ENCODE data around the gene THSD7B.
"Not testable (repeated sequence)": the region's sequence is repeated elsewhere in the genome, so short reads cannot be mapped to it uniquely, and the experiment has no call there.

Gene THSD7B

DNA sequence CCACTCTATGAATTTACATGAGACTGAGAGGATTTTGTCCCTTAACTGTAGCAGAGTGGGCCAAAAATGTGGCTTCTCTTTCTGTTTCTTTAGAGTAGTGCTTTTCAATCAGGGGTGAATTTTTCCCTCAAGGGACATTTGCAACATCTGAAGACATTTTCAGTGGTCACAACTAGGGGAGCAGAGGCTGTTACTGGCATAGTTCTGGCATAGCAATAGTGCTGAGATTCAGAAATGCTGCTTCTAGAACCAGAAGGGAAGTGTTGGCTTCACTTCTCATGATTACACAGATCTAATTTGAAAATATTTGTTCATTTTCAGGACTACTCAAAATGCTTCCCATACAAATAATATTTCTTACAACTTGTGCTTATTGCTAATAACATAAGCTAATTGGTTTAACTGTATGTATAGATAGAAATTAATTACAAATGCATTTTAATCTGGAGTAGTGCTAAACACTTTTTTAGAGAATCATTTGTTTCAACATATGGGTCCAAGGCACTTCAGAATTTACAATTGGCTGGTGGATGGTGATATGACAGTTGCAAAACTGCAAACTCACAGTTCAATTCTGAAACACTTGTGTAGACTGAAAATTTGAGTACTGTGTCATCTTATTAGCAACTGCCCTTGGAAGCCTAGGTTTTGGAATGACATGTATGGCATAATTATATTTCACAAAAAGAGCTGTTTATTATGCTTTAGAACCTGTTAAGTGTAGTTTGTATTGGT is 526.7 kb downstream of the THSD7B start:
- TF ChIP-seq, protein P1, sequence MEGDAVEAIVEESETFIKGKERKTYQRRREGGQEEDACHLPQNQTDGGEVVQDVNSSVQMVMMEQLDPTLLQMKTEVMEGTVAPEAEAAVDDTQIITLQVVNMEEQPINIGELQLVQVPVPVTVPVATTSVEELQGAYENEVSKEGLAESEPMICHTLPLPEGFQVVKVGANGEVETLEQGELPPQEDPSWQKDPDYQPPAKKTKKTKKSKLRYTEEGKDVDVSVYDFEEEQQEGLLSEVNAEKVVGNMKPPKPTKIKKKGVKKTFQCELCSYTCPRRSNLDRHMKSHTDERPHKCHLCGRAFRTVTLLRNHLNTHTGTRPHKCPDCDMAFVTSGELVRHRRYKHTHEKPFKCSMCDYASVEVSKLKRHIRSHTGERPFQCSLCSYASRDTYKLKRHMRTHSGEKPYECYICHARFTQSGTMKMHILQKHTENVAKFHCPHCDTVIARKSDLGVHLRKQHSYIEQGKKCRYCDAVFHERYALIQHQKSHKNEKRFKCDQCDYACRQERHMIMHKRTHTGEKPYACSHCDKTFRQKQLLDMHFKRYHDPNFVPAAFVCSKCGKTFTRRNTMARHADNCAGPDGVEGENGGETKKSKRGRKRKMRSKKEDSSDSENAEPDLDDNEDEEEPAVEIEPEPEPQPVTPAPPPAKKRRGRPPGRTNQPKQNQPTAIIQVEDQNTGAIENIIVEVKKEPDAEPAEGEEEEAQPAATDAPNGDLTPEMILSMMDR (IDR thresholded peaks at IDR 0.05; ENCODE audit: insufficient read depth, low read length, missing control alignments), result no peak
- H3K4me3 ChIP-seq (ENCODE audit: low read depth, low read length), result no peak overlapping the region
- ChIA-PET POLR2A (no interaction called here), CTCF (no interaction called here)
- DNase-seq (ENCODE audit: low read depth, low spot score), result no peak

DNA sequence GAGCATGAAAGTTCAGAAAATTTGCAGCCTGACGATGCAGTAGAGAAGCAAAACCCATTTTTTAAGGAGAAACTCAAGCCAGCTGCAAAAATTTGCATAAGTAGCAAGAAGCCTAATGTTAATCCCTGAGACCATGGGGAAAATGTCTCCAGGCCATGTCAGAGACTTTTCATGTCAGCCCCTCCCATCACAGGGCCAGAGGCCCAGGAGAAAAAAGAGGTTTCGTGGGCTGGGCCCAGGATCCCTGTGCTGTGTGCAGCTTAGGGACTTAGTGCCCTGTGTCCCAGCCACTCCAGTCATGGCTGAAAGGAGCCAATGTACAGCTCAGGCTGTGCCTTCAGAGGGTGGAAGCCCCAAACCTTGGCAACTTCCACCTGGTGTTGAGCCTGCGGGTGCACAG is 533.0 kb downstream of the THSD7B start:
- TF ChIP-seq, protein P1 (IDR thresholded peaks at IDR 0.05; ENCODE audit: insufficient read depth, low read length, missing control alignments), result no peak
- no peak for DNase-seq (ENCODE audit: low read depth, low spot score)
- ChIA-PET CTCF (no interaction called here), POLR2A (no interaction called here)
- no peak overlapping the region for H3K4me3 ChIP-seq (ENCODE audit: low read depth, low read length)

DNA sequence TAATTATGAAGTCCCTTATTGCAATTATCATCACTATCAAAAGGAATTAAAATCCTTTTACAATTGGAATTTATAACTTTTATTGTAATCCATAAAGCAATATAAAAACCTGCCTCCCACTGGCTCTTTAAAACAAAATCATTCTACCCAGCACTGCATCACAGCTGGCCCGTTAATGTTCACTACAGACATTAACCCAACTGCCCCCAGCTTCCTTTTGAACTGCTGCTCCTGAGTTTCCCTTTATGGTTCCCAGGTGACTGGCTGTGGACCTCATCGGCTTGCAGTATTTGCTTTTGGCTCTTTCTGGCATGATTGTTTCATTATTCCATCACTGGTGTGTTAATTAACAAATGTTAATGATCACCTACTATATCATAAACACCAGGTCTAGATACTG is 535.6 kb downstream of the THSD7B start:
- TF ChIP-seq, protein P1 (IDR thresholded peaks at IDR 0.05; ENCODE audit: insufficient read depth, low read length, missing control alignments), result no peak
- CTCF ChIA-PET, result no interaction called here
- POLR2A ChIA-PET, result no interaction called here

DNA sequence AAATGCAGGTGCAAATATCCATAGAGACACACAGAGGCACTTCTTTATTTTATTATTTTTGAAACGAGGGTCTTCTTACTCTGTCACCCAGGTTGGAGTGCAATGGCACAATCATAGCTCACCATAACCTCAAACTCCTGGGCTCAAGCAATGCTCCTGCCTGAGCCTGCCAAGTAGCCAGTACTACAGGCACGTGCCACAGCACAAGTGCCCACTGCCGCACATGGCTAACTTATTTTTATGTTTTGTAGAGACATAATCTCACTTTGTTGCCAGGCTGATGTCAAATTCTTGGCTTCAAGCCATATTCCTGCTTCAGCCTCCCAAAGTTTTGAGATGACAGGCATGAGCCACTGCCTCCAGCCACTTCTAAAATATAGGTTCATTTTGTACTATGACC is 537.6 kb downstream of the THSD7B start:
- no peak overlapping the region for H3K4me3 ChIP-seq (ENCODE audit: low read depth, low read length)
- ChIA-PET POLR2A (no interaction called here), CTCF (no interaction called here)
- no peak for DNase-seq (ENCODE audit: low read depth, low spot score)
- TF ChIP-seq, protein P1 (IDR thresholded peaks at IDR 0.05; ENCODE audit: insufficient read depth, low read length, missing control alignments), result no peak

More for the DNA sequence above, 535.6 kb downstream of the THSD7B start:
- no peak for DNase-seq (ENCODE audit: low read depth, low spot score)
- H3K4me3 ChIP-seq (ENCODE audit: low read depth, low read length), result no peak overlapping the region

DNA sequence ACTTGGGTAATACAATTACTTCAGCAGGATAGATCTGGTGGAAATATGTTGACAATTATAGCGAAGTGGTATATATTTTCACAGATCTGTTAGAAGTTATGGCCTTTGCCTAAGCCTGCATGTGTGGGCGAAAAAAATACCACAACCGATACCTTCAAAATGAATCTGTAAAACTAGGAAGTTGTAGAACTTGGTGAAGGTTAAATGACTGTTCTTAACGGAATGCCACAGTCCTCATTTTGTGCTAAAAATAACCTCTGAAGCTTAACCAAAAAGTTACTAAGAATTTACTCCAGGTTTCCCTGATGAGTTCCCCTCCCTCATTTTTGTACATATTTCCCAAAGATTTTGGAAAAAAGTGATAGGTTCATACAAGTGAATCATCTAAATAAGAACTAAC is 550.7 kb downstream of the THSD7B start:
- DNase-seq (ENCODE audit: low read depth, low spot score), result no peak
- no peak overlapping the region for H3K4me3 ChIP-seq (ENCODE audit: low read depth, low read length)
- CTCF ChIA-PET, result no interaction called here
- TF ChIP-seq, protein P1 (IDR thresholded peaks at IDR 0.05; ENCODE audit: insufficient read depth, low read length, missing control alignments), result no peak
- POLR2A ChIA-PET, result no interaction called here

DNA sequence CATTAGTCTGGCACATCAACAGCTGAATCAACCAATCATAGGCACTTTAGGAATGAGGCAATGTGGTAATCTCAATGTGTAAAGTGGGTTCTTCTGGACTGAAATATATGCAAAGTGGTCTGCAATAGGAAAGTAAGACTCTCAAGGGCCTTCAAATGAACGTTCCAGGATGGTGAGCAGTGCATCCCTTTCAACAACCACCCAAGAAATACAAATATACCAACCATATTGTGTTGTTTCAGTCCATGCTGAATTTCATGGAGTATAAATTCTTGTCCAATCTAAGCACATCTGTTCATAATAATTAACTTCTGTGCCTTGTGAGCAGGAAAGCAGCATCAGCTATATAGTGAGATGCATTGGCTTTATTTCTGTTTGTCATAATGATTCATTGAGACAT is 556.2 kb downstream of the THSD7B start:
- ChIA-PET CTCF (no interaction called here), POLR2A (no interaction called here)
- H3K4me3 ChIP-seq (ENCODE audit: low read depth, low read length), result no peak overlapping the region
- no peak for DNase-seq (ENCODE audit: low read depth, low spot score)
- TF ChIP-seq, protein P1 (IDR thresholded peaks at IDR 0.05; ENCODE audit: insufficient read depth, low read length, missing control alignments), result no peak

DNA sequence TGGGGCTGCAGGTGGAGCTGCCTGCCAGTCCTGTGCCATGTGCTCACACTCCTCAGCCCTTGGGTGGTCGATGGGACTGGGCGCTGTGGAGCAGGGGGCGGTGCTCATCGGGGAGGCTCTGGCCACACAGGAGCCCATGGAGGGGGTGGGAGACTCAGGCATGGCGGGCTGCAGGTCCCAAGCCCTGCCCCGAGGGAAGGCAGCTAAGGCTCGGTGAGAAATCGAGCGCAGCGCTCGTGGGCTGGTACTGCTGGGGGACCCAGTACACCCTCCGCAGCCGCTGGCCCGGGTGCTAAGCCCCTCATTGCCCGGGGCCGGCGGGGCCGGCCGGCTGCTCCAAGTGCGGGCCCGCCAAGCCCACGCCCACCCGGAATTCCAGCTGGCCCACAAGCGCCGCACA is 566.2 kb downstream of the THSD7B start:
- H3K4me3 ChIP-seq (ENCODE audit: low read depth, low read length); POLR2A ChIA-PET; DNase-seq (ENCODE audit: low read depth, low spot score); CTCF ChIA-PET: not testable (repeated sequence)

All from AG04449 (cell line).